NB4 (cell line): Measurements from ENCODE around the gene PUM1.

Experiments used
- MYC ChIP-seq: IDR thresholded peaks from 2 replicates; pipeline ENCODE4 v1.6.1; 2011; ENCODE audit warnings: low read depth, low read length
- POLR2A ChIP-seq: IDR thresholded peaks from 2 replicates; pipeline ENCODE4 v1.6.1; 2011; ENCODE audit warnings: mild to moderate bottlenecking; ENCODE audit not compliant: insufficient read length; ENCODE audit errors: extremely low read depth
- TF ChIP-seq, protein P1 (sequence below): IDR thresholded peaks from one replicate; pipeline ENCODE4 v1.5.1; 2012; ENCODE audit warnings: low read depth, low read length
- TF ChIP-seq, protein P2 (sequence below): IDR thresholded peaks from 2 replicates; pipeline ENCODE4 v1.6.1; 2011; ENCODE audit warnings: low read depth, low read length

DNA sequence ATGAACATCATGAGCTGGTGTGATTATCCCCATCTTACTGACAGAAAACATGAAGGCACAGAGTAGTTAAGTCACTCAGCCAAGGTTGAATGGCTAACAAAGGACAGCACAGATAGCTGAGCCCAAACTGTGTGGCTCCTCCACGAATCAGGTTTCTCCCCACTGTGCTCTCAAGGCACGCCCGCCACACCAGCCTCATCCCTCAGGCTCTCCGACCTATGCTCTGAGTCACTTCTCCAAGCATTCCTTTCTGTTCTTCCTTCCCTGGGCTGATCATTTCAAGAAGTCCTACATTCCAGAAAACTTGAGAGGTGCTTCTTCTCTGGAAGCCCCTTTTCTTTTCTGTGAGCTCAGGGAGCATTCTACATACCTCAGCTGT lies 131.7 kb downstream of the PUM1 start:
- TF ChIP-seq POLR2A (no peak), MYC (no peak)
- TF ChIP-seq, protein P1, sequence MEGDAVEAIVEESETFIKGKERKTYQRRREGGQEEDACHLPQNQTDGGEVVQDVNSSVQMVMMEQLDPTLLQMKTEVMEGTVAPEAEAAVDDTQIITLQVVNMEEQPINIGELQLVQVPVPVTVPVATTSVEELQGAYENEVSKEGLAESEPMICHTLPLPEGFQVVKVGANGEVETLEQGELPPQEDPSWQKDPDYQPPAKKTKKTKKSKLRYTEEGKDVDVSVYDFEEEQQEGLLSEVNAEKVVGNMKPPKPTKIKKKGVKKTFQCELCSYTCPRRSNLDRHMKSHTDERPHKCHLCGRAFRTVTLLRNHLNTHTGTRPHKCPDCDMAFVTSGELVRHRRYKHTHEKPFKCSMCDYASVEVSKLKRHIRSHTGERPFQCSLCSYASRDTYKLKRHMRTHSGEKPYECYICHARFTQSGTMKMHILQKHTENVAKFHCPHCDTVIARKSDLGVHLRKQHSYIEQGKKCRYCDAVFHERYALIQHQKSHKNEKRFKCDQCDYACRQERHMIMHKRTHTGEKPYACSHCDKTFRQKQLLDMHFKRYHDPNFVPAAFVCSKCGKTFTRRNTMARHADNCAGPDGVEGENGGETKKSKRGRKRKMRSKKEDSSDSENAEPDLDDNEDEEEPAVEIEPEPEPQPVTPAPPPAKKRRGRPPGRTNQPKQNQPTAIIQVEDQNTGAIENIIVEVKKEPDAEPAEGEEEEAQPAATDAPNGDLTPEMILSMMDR, result no peak
- TF ChIP-seq, protein P2, sequence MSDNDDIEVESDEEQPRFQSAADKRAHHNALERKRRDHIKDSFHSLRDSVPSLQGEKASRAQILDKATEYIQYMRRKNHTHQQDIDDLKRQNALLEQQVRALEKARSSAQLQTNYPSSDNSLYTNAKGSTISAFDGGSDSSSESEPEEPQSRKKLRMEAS, result no peak
